Kidney (tissue), 14 donors: ENCODE measurements around the gene STX8. TPM values are rescaled to one million over a fixed set of nuclear protein-coding genes. Genes with fewer than 3 reads are reported as not detected.

Experiments used
- DNase-seq, 5 donors: peaks; one replicate each; pipeline ENCODE4 v3.0.0-alpha.2; 2013 to 2020
- FAIRE-seq: peaks from 2 replicates; lab custom pipeline; 2012; peaks lifted over from hg19 to GRCh38; lab: Jason Lieb, UNC
- H3K27ac ChIP-seq, 2 donors: one replicate each; pipeline ENCODE4 v1.7.0; 2013; ENCODE audit warnings: low read depth in 2 of 2, low read length in 2 of 2, inconsistent platforms in 1 of 2
- H3K27me3 ChIP-seq: one replicate; pipeline ENCODE4 v1.7.1; 2013; ENCODE audit warnings: low read length, inconsistent platforms; ENCODE audit not compliant: control insufficient read depth, insufficient read depth
- H3K36me3 ChIP-seq, 3 donors: one replicate each; pipeline versions ENCODE4 v1.7.0 to v1.7.1; 2013; ENCODE audit warnings: low read length in 3 of 3, control low read depth in 1 of 3, inconsistent platforms in 1 of 3; ENCODE audit not compliant: insufficient read depth in 3 of 3, control insufficient read depth in 2 of 3
- H3K4me1 ChIP-seq, 3 donors: one replicate each; pipeline versions ENCODE4 v1.7.0 to v1.7.1; 2013; ENCODE audit warnings: low read length in 3 of 3, inconsistent platforms in 1 of 3, low read depth in 1 of 3; ENCODE audit not compliant: control insufficient read depth in 2 of 3, insufficient read depth in 2 of 3
- H3K4me3 ChIP-seq, 3 donors: one replicate each; pipeline versions ENCODE4 v1.7.0 to v1.8.1; 2013; ENCODE audit warnings: low read length in 3 of 3, control low read depth in 1 of 3, inconsistent platforms in 1 of 3
- H3K9ac ChIP-seq, 3 donors: one replicate each; pipeline versions ENCODE4 v1.7.0 to v1.7.1; 2013; ENCODE audit warnings: low read length in 3 of 3, control low read depth in 1 of 3, inconsistent platforms in 1 of 3
- H3K9me3 ChIP-seq, 3 donors: one replicate each; pipeline versions ENCODE4 v1.7.0 to v1.7.1; 2013; ENCODE audit warnings: low read length in 3 of 3, control low read depth in 1 of 3, inconsistent platforms in 1 of 3; ENCODE audit not compliant: control insufficient read depth in 2 of 3, insufficient read depth in 1 of 3
- CTCF ChIP-seq: IDR thresholded peaks from 3 replicates; pipeline ENCODE4 v1.5.1; 2012; ENCODE audit warnings: mild to moderate bottlenecking, moderate library complexity, borderline replicate concordance; ENCODE audit not compliant: insufficient read depth; ENCODE audit errors: extremely low read depth
- intact Hi-C: fragments of 100-400 bp; cut with DNase I; formaldehyde crosslinking; loops from one replicate; pipeline ENCODE4 v1.11.1; 2022
- polyA plus RNA-seq: library from polyadenylated mRNA; stranded (reverse); fragments of 350-450 nt; fragmentation: Illumina TruSeq; extraction: RNeasy Lipid Tissue Mini Kit (QIAGEN cat#74804); gene quantifications from one replicate; pipeline ENCODE4 v1.2.3, GENCODE V29; 2014; ENCODE audit warnings: low read depth, low replicate concordance; ENCODE audit not compliant: insufficient read depth
- total RNA-seq: library from RNA; stranded (reverse); fragmentation: NEBNext Ultra II Directional; extraction: Animal tissue kit (Norgen Biotek cat#: 25700); gene quantifications from one replicate; pipeline ENCODE4 v1.2.1, GENCODE V29; 2021
- donor health status: control.
- donor health status: control.
- donor health status: control.
- donor health status: control.
- donor health status: control.
- donor health status: DM: yes; HTN: yes; CAD: no.
- donor health status: Normal renal cell carcinoma (clear cell type).

STX8 gene
- total and polyA plus RNA-seq, 2 donors from 2014 or later = 67.2 to 127 TPM

- H3K4me1 ChIP-seq = no peaks in the 10 kb centered on the region
- H3K36me3 ChIP-seq = no peaks in the 10 kb centered on the region
- FAIRE-seq = no peak
- no peaks in the 10 kb centered on the region for H3K27me3 ChIP-seq
- no peak overlapping the region for H3K4me3 ChIP-seq
- no peak for TF ChIP-seq CTCF
- DNase-seq = no peak
- H3K9me3 ChIP-seq = no peaks in the 10 kb centered on the region
- no peak overlapping the region for H3K27ac ChIP-seq
- no peak overlapping the region for H3K9ac ChIP-seq
- intact Hi-C loops = no loop called here
These were observed 229.2 kb downstream of the STX8 start for GRCh38 chr17:9346296-9346926.

GRCh38 chr17:9343516-9343915, 232.1 kb downstream of the STX8 start:
- intact Hi-C loops = no loop called here
- Histone ChIP-seq H3K9me3 (no peaks in the 10 kb centered on the region), H3K4me1 (no peaks in the 10 kb centered on the region), H3K9ac (no peak overlapping the region), H3K36me3 (no peaks in the 10 kb centered on the region), H3K27ac (no peak overlapping the region), H3K27me3 (no peaks in the 10 kb centered on the region), H3K4me3 (no peak overlapping the region)
- no peak for TF ChIP-seq CTCF
- FAIRE-seq (no peak), DNase-seq (peak in 4 of 5 donors; percentile 28 to 48 (median 40))

DNA sequence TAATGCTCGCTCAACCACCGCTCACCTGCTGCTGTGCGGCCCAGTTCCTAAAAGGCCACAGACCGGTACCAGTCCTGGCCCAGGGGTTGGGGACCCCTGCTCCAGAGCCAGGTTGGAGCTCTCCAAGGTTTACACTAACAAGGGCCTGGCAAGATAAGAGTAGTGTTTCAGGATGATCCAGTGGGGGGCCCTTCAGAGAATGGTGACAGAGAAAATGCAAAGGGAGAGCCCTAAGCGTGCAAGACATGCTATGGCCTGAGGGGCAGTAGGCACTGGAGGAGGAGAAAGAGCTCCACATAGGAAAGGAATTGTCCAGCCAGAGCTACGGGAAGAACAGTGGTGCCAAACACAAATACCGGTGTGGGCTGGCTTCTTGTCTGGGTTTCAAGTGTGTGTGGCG, 233.4 kb downstream of the STX8 start:
- intact Hi-C loops = no loop called here
- no peak for FAIRE-seq

More for the DNA sequence above, 233.4 kb downstream of the STX8 start:
- H3K27me3 ChIP-seq = no peaks in the 10 kb centered on the region
- no peak overlapping the region for H3K27ac ChIP-seq
- H3K4me3 ChIP-seq = no peak overlapping the region
- no peak overlapping the region for H3K9ac ChIP-seq
- H3K9me3 ChIP-seq = no peaks in the 10 kb centered on the region
- H3K36me3 ChIP-seq = no peaks in the 10 kb centered on the region
- DNase-seq = no peak
- TF ChIP-seq CTCF = no peak
- H3K4me1 ChIP-seq = no peaks in the 10 kb centered on the region
